Transverse colon (tissue), 4 donors: ENCODE measurements around the gene NHERF1.

Experiments used
- CTCF ChIP-seq, 5 experiments: fragments of 200-600 bp in 3 of 5; fragments of 450-650 bp in 2 of 5; sonication (generic) in 3 of 5; IDR thresholded peaks; 1 replicate in 2 of 5; 2 replicates in 3 of 5; pipeline ENCODE4 v1.5.1; 2016 to 2017; ENCODE audit warnings: antibody characterized with exemption in 5 of 5, inconsistent platforms in 3 of 5, mild to moderate bottlenecking in 2 of 5, moderate library complexity in 1 of 5
- POLR2AphosphoS5 ChIP-seq, 3 donors: sonication (generic); formaldehyde crosslinking; IDR thresholded peaks; one replicate each; pipeline ENCODE4 v1.6.1; 2016; ENCODE audit warnings: antibody characterized with exemption in 3 of 3

DNA sequence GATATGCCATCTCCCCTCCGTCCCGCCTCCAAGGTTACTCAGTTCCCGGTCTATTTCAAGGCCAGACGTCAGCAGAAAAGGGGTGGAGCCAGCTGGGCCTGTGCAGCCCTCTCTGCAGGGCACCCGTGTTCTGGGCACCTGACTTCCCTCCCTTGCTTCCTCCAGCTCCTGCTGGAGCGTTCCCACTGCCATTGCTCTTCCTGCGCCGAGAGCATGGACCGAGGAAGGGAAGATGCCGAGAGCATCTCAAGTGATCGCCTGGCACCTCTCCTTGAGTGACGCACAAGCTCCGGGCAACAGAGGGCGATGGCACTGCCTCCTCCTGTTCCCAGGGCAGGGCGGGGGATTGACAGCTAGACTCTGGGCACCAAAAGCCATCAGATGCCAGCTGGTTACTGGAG lies 57.2 kb downstream of the NHERF1 start:
- TF ChIP-seq CTCF (IDR thresholded peaks at IDR 0.05) (no peak), POLR2AphosphoS5 (IDR thresholded peaks at IDR 0.05) (no peak)
